ENCODE data around the gene CCDC27. TPM values are rescaled to one million over a fixed set of nuclear protein-coding genes. Genes with fewer than 3 reads are reported as not detected.

Gene CCDC27
- total and polyA plus RNA-seq, 2 of the 8 experiments (the other 6 are each of a cell fraction or from before 2014, with no cell fraction given), result 0.15 TPM; not detected in 1

DNA sequence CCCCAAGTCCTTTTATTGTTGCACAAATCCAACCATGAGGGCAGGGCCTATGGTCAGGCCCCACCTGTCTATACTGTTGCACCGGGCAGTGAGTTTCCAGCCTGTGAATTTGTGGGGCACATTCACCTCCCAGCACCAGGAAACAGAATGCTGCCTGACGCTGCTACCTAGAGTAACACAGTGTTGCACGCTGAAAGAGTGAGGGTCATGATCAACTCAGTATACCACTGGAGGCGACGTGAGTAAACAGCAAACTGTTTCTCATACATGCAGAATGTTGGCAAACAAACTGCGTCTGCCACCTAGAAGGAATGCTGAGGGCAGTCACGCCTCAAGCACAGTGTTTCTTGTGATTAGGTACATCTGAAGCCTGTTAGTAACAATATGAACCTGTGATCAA, 57.4 kb downstream of the CCDC27 start:
- Histone ChIP-seq H2BK120ac (replicated peaks; ENCODE audit: low read depth, low read length) (no peak overlapping the region), H3K27ac (ENCODE audit: low read depth, low read length) (no peak overlapping the region), H4K20me1 (replicated peaks in 1 of 2; ENCODE audit: control insufficient read depth in 1 of 2, insufficient read depth in 2 of 2, low read length in 2 of 2) (no peaks in the 10 kb centered on the region), H3K23ac (ENCODE audit: insufficient read length) (no peak overlapping the region), H4K8ac (ENCODE audit: extremely low read depth, insufficient read depth, low read length) (no peak overlapping the region), H3K14ac (ENCODE audit: insufficient read length) (no peak overlapping the region), H4K5ac (ENCODE audit: insufficient read length, low read depth, low read length) (no peak overlapping the region), H2BK12ac (ENCODE audit: low read depth, low read length) (no peak overlapping the region), H2BK15ac (ENCODE audit: low read length) (no peak overlapping the region), H2AK5ac (ENCODE audit: low read depth, low read length) (no peak overlapping the region), H3K9ac (replicated peaks in 1 of 4; ENCODE audit: extremely low read depth in 1 of 4, low read depth in 3 of 4, low read length in 3 of 4) (no peak overlapping the region), H3K56ac (replicated peaks; ENCODE audit: insufficient read length, low read depth, low read length) (no peak overlapping the region), H4K91ac (replicated peaks; ENCODE audit: insufficient read length, low read length) (no peak overlapping the region), H3K79me2 (ENCODE audit: control insufficient read depth in 1 of 2, insufficient read depth in 2 of 2, low read length in 2 of 2) (no peaks in the 10 kb centered on the region), H2BK20ac (ENCODE audit: low read length) (no peak overlapping the region), H3K27me3 (replicated peaks in 1 of 4; ENCODE audit: control insufficient read depth in 3 of 4, extremely low read depth in 1 of 4, insufficient read depth in 3 of 4, low read length in 3 of 4) (no peaks in the 10 kb centered on the region), H3K23me2 (ENCODE audit: low read depth, low read length) (no peaks in the 10 kb centered on the region), H2AFZ (ENCODE audit: low read length) (no peak overlapping the region), H3K9me3 (ENCODE audit: insufficient read depth in 2 of 2, low read depth in 1 of 2, low read length in 1 of 2) (peaks cover 8 to 20% of the 10 kb centered on the region in 2 experiments; a peak in 3 of 4 replicates), H3K4me1 (replicated peaks in 1 of 4; ENCODE audit: control insufficient read depth in 3 of 4, insufficient read depth in 4 of 4, low read length in 3 of 4) (peaks cover 0 to 5% (median 0%) of the 10 kb centered on the region in 4 experiments; a peak in 1 of 7 replicates), H3K4ac (replicated peaks; ENCODE audit: insufficient read length, low read depth, low read length) (no peak overlapping the region), H3K36me3 (ENCODE audit: control insufficient read depth in 2 of 4, insufficient read depth in 4 of 4, low read length in 3 of 4) (no peaks in the 10 kb centered on the region), H3K18ac (ENCODE audit: extremely low read depth, low read length) (no peak overlapping the region), H3K4me2 (ENCODE audit: insufficient read depth in 1 of 2, low read depth in 2 of 2, low read length in 2 of 2) (no peak overlapping the region), H3K4me3 (ENCODE audit: extremely low read depth in 1 of 4, insufficient read depth in 2 of 4, low read depth in 3 of 4, low read length in 4 of 4) (no peak overlapping the region), H2BK5ac (ENCODE audit: low read depth, low read length) (no peak overlapping the region), H3K79me1 (ENCODE audit: low read depth, low read length) (no peaks in the 10 kb centered on the region)
- no peak for FAIRE-seq
- POLR2A ChIA-PET (ENCODE audit: partially characterized antibody), result interaction anchor here (0.7 to 1.5 kb wide), 2 partner anchors 11 to 22 kb away, joined by 3 to 4 read pairs; no protein-coding TSS in a partner anchor
- 87% methylated on average over 7 of the region's 7 CpGs; no CpG with 5 or more reads in 1 of the 2 experiments for WGBS, 2 experiments (ENCODE audit: extremely low coverage in 1 of 2, insufficient coverage in 1 of 2, insufficient read length in 1 of 2, insufficient replicate concordance in 2 of 2, low coverage in 1 of 2, low lambda C conversion rate in 2 of 2, missing lambda C conversion rate in 1 of 2)
- CTCF ChIA-PET (ENCODE audit: partially characterized antibody), result interaction anchor here (1.8 kb wide), 1 partner anchor 8 kb away, joined by 5 read pairs; no protein-coding TSS in a partner anchor
- DNase-seq (ENCODE audit: low read depth in 1 of 2, low spot score in 2 of 2), result no peak

Measured in H1 (cell line).